LoVo (cell line): ENCODE measurements around the gene PRSS56.
"Not testable (repeated sequence)": the region's sequence is repeated elsewhere in the genome, so short reads cannot be mapped to it uniquely, and the experiment has no call there.

ENCODE experiments used
- DNase-seq: peaks from one replicate; pipeline ENCODE4 v3.0.0-alpha.2; 2016; ENCODE audit warnings: low spot score

PRSS56 gene

DNA sequence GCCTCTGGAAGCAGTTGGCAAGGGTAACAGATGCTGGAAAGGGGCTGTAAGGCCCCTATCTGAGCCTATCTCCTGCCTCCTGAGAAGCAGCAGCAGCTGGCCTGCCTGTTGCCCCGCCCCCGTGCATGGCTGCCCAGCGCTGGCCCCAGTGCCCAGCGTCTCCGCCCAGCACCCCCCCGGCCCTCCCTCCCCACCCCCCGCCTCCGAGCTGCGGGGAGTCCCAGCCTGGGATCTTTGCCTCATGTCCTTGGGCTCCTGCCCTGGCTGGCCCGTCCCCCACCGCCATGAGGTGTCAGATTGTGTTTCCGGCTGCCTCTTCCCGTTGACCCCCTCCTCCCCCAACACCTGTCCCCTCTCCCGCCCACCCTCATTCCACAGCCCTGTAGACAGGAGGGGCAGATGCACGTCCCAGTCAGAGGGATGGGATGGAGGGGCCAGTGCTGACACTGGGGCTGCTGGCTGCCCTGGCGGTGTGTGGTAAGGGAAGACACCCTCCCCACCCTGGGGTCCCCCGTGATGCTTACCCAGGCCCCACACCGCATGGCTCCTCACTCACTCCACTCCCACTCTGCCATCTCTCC lies 5.7 kb downstream of the PRSS56 start, which contains the start of gene CHRND:
TSS of gene CHRND (plus strand) at position 370 of the 581 bp plus-strand sequence. CDS start at position 426, 56 bp downstream.
- no peak for DNase-seq

GRCh38 chr2:232526372-232526941 lies 6.3 kb downstream of the PRSS56 start:
- no peak for DNase-seq

GRCh38 chr2:232527905-232528470 lies 7.8 kb downstream of the PRSS56 start:
- no peak for DNase-seq

- DNase-seq: no peak
Measured at GRCh38 chr2:232528746-232529460, 8.7 kb downstream of the PRSS56 start.

DNA sequence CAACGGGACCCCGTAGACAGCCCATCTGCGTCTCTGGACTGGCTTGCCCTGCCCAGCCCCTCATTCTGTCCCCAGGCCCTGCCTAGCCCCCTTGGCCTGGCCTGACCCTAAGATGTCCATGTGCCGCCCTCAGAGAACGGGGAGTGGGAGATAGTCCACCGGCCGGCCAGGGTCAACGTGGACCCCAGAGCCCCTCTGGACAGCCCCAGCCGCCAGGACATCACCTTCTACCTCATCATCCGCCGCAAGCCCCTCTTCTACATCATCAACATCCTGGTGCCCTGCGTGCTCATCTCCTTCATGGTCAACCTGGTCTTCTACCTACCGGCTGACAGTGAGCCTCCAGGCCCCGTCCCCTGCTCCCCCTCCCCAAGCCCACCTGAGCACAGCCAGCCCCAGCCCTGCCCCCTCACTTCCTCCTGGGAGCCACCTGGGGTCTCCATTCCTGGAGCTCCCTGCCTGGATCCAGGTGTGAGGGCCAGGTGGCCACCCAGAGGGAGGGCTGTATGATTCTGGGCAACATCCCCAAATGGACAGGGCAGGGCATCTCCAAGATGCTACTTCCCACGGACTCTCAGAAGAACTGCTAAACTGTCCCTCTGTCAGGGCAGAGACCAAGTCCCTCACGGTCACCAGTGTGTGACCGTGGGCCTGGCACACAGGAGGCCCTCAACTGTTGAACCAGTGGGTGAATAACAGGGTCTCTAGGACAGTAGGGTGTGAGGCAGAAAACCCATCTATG lies 9.8 kb downstream of the PRSS56 start:
- no peak for DNase-seq

DNA sequence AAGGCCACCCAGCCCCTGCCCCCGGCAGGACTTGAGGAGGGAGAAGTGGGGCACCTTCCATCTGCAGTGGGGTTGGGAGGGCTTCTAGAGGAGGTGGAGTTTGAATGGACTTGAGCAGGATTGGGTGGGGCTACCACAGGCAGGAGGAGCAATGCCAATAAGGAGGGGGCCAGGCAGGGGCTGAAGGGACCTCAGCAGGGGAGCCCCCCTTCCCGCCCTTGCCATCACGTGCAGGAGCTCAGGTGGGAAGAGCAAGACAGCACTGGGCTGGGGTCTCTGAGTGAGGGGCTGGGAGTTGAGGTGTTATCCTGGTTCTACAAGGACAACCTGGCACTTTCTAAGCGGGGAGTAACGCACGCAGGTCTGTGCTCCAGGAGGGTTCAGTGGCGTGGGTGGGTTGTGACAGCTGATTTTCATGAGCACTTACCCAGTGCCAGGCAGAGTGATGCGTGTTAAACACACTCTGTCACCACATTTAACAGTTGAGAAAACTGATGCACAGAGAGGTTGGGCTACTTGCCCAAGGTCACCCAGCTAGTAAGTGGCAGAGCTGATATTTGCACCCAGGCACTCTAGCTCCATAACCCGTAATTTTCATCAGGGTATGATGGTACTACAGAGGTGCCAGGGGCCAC lies 10.6 kb downstream of the PRSS56 start:
- DNase-seq: no peak

GRCh38 chr2:232532419-232532818 lies 12.2 kb downstream of the PRSS56 start:
- DNase-seq: no peak

GRCh38 chr2:232532821-232533220 lies 12.6 kb downstream of the PRSS56 start:
- DNase-seq: not testable (repeated sequence)

GRCh38 chr2:232533944-232534710 lies 13.9 kb downstream of the PRSS56 start:
- DNase-seq: no peak

GRCh38 chr2:232534940-232535651 lies 14.9 kb downstream of the PRSS56 start:
- no peak for DNase-seq

GRCh38 chr2:232535761-232536530 lies 15.8 kb downstream of the PRSS56 start:
- no peak for DNase-seq

GRCh38 chr2:232537079-232537478 lies 16.9 kb downstream of the PRSS56 start:
- no peak for DNase-seq

GRCh38 chr2:232537499-232537898 lies 17.3 kb downstream of the PRSS56 start:
- no peak for DNase-seq

DNA sequence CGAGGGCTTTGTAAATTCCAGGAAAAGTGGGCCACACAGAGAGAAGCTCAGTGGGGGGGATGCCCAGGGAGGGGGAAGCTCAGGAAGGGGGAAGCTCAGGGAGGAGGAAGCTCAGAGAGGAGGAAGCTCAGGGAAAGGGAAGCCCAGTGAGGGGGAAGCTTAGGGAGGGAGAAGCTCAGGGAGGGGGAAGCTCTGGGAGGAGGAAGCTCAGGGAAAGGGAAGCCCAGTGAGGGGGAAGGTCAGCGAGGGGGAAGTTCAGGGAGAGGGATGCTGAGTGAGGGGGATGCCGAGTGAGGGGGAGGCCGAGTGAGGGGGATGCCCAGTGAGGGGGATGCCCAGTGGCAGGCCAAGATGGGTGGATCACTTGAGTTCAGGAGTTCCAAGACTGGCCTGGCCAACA lies 18.5 kb downstream of the PRSS56 start:
- no peak for DNase-seq

GRCh38 chr2:232539298-232540231 lies 19.4 kb downstream of the PRSS56 start, which contains the start of gene CHRNG:
TSS of gene CHRNG (plus strand) at chr2:232539692. CDS start at chr2:232539748, 56 bp downstream.
- no peak for DNase-seq

GRCh38 chr2:232540441-232541041 lies 20.4 kb downstream of the PRSS56 start:
- DNase-seq: no peak

GRCh38 chr2:232541195-232541960 lies 21.2 kb downstream of the PRSS56 start:
- DNase-seq: no peak
